Astrocyte of the spinal cord (primary cell): Measurements from ENCODE around the gene PRR19.

Experiments used
- DNase-seq: peaks from one replicate; pipeline ENCODE4 v3.0.0; 2011; ENCODE audit warnings: low read depth, low spot score
- H3K4me3 ChIP-seq: 2 replicates; pipeline ENCODE4 v1.5.1; 2011; ENCODE audit warnings: low read depth, mild to moderate bottlenecking, low read length, moderate library complexity
- in situ Hi-C: cut with HindIII; loops from 2 replicates; pipeline ENCODE4 v1.10.0; 2017; ENCODE audit warnings: low sequenced_read_pairs
- TF ChIP-seq, protein P1 (sequence below): IDR thresholded peaks from 2 replicates; pipeline ENCODE4 v1.5.1; 2012; ENCODE audit warnings: low read depth, mild to moderate bottlenecking, low read length, inconsistent platforms

Gene PRR19

DNA sequence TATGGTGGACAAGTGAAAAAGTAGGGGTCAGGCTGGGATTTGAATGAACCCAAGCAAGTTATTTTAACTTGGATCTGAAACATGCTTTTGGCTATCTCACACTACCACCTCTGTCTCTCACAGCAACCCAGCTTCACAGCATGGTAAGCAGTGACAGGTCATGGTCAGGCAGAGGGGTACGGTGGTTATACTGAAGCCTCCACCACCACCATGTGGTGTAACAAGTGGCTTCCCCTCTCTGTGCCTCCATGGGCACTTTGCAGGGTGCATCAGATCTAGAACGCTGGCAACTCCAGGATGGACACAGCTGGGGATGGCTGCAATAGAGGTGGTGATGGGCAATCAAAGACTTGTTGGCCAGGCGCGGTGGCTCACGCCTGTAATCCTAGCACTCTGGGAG lies 10.4 kb downstream of the PRR19 start:
- no peak overlapping the region for H3K4me3 ChIP-seq
- TF ChIP-seq, protein P1, sequence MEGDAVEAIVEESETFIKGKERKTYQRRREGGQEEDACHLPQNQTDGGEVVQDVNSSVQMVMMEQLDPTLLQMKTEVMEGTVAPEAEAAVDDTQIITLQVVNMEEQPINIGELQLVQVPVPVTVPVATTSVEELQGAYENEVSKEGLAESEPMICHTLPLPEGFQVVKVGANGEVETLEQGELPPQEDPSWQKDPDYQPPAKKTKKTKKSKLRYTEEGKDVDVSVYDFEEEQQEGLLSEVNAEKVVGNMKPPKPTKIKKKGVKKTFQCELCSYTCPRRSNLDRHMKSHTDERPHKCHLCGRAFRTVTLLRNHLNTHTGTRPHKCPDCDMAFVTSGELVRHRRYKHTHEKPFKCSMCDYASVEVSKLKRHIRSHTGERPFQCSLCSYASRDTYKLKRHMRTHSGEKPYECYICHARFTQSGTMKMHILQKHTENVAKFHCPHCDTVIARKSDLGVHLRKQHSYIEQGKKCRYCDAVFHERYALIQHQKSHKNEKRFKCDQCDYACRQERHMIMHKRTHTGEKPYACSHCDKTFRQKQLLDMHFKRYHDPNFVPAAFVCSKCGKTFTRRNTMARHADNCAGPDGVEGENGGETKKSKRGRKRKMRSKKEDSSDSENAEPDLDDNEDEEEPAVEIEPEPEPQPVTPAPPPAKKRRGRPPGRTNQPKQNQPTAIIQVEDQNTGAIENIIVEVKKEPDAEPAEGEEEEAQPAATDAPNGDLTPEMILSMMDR = no peak
- in situ Hi-C loops = no loop called here
- DNase-seq = no peak

DNA sequence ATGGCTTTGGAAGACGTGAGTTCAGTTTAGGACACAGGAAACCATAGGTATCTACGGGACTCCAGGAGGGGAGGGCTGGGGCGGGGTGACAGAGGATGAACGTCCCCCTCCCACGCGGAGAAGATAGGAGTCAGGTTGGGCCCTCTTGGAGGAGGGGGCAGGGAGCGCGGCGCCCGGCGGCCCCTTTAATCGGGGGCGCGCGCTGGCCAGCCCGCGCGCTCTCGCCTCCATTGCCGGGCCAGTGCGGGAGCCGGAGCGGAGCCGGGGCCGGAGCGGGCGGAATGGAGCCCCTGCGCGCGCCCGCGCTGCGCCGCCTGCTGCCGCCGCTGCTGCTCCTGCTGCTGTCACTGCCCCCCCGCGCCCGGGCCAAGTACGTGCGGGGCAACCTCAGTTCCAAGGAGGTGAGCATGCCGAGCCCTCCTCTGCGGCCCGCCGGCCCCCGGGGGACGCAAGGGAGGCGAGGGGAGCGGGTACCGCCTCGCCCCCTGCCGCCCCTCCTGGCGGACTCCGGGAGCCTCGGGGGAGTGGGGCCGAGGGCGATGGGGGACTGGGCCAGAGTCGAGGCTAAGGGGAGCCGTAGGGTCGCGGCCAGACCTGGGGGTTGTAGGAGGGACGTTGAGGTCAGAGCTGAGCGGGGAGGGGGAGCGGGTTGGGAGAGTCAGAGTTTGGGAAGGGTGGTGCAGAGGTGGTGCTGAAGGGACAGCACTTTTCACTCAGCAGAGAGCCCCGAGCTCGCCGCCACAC lies 11.3 kb downstream of the PRR19 start, which contains the start of gene TMEM145:
Gene TMEM145 (plus strand): TSS at position 214 of the 744 bp plus-strand sequence. CDS start 68 bp downstream, at position 282.
- in situ Hi-C loops = no loop called here
- DNase-seq = no peak
- H3K4me3 ChIP-seq = peak within 1 kb of the TSS; percentile 18
- TF ChIP-seq, protein P1 = peak; percentile 7

DNA sequence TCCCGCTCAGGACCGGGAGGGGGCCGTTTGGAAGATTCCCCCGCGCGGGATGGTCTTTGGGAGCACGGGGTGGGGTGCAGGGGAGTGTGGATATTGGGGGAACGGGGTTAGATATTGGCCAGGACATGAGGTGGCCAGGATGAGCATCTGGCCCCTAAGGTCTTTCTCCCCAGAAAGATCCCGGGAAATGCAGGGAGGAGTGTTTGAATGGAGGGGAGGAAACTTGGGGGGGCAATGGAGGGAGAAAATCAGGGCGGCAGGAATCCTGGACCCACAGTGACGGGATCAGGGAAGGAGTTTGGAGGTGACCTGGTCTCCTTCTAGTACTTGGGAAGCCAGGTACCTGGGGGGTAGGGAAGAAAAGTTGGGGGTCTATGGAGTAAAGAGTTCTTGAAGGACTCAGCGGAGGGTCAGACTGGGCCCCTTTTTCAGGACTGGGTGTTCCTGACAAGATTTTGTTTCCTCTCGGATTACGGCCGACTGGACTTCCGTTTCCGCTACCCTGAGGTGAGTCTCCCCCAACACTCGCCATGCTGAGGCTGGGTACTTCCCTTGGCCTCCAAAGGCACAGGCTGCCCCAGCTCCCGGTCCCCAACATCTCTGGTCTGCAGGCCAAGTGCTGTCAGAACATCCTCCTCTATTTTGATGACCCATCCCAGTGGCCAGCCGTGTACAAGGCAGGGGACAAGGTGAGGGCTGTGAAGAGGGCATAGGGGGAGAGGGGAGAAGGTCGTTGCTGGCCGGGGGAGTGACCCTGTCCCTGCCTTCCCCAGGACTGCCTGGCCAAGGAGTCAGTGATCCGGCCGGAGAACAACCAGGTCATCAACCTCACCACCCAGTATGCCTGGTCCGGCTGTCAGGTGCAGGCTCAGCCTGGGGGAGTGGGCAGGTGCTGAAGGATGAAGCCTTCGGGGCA lies 12.2 kb downstream of the PRR19 start:
- in situ Hi-C loops = no loop called here
- H3K4me3 ChIP-seq = no peak overlapping the region
- TF ChIP-seq, protein P1 = no peak
- DNase-seq = no peak

DNA sequence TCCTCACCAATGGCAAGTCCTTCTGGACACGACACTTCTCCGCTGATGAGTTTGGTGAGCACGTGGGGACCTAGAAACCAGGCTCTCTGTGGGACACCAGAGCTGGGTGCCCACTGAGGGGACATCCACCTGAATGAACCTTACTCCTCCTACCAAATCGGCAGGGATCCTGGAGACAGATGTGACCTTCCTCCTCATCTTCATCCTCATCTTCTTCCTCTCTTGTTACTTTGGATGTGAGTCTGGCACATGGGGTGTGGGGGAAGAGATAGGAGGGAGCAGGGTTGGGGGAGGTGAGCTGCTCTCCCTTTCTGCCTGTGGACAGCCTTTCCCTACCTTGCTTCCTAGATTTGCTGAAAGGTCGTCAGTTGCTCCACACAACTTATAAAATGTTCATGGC lies 13.1 kb downstream of the PRR19 start:
- in situ Hi-C loops = no loop called here
- TF ChIP-seq, protein P1 = no peak
- H3K4me3 ChIP-seq = no peak overlapping the region
- DNase-seq = no peak

DNA sequence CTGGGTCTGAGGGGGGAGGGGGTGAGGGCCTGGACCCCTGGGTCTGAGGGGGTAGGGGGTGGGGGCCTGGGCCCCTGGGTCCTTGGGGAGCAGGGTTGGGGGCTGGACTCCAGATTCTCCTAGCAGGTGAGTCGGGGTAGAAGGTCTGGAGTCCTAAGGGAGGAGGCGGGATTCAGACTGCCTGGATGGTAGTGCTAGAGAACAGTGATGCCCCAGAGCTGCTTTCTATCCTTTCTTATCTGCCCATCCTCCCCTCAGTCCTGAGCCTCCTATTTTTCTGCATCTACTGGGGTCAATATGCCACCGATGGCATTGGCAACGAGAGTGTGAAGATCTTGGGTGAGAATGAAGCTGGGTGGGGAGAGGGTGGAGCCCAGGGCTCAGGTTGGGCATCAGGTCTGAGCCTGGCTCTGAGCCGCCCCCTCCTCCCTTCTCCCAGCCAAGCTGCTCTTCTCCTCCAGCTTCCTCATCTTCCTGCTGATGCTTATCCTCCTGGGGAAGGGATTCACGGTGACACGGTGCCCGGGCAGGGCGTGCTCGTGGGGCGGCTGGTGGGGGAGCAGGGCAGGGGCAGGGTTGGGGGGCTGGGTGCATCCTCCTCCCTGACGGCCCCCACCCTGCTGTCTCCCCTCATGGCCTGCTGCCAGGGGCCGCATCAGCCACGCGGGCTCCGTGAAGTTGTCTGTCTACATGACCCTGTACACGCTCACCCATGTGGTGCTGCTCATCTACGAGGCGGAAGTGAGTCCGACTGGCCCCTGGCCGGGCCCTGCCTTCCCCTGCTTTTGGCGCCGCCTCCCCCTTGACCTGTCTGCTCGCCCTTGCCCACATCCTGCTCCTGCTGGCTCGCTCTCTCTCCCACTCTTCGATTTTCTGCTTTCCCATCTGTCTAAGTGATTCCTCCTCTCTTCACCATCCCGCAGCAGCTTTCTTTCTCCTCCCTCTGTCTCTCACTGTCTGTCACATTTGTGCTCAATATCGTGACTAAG lies 14.6 kb downstream of the PRR19 start:
- TF ChIP-seq, protein P1 = no peak
- in situ Hi-C loops = no loop called here
- DNase-seq = no peak
- no peak overlapping the region for H3K4me3 ChIP-seq

DNA sequence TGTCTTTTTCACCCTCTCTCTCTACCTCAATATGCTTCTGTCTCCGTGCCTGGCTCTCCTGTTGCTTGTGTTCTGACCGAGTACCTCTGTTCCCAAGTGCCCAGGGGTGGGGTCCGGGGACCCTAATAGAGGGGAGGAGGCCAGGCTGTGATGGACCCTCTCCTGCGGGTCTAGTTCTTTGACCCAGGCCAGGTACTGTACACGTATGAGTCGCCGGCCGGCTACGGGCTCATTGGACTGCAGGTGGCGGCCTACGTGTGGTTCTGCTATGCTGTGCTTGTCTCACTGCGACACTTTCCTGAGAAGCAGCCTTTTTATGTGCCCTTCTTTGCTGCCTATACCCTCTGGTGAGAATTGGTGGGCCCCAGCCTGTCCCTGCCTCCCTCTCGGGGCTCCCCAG lies 15.6 kb downstream of the PRR19 start:
- TF ChIP-seq, protein P1 = no peak
- in situ Hi-C loops = no loop called here
- DNase-seq = no peak
- H3K4me3 ChIP-seq = no peak overlapping the region
